ENCODE data around the gene PPP1R9B.

The PPP1R9B gene

DNA sequence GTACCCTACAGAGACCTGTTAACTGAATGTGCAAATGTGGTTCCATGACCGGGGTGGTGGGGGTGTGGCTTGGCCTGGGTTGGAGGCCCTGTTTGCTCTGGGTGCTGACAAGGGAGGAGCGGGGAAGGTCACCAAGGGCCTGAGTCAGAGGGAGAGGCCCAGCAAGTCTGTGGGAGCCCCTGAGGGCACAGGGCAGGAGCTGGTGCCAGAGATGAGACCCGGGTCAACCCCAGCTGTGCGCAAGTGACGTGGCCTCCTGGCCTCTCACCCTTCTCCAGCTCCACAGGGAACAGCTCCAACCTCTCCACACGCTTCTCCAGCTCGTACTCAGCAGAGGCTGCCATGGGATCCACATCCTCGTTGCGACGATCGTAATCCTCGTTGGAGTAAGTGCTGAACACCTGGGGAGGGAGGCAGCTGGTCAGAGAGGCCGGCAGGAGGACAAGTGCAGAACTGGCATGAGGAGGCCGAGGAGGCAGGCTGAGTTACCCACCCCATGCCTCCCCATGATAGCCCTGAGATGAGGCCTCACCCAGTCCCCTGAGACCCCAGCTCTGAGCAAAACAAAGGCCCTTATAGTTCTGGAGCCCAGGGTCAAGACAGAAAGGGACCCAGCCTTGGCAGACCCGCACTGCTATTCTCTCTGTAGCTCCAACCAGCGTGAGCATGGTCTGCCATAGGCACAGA lies 5.5 kb downstream of the PPP1R9B start:
- Mint-ChIP-seq H3K9me3 (no peaks in the 10 kb centered on the region), H3K36me3 (ENCODE audit: low read depth) (peaks cover 51% of the 10 kb centered on the region), H3K4me3 (peak overlapping the region; percentile 49 to 75 (median 50)), H3K27me3 (ENCODE audit: low read depth) (no peaks in the 10 kb centered on the region), H3K27ac (peak overlapping the region in 1 of 3 experiments; percentile 26), H3K4me1 (peaks cover 28% of the 10 kb centered on the region)
- TF ChIP-seq, protein P1, sequence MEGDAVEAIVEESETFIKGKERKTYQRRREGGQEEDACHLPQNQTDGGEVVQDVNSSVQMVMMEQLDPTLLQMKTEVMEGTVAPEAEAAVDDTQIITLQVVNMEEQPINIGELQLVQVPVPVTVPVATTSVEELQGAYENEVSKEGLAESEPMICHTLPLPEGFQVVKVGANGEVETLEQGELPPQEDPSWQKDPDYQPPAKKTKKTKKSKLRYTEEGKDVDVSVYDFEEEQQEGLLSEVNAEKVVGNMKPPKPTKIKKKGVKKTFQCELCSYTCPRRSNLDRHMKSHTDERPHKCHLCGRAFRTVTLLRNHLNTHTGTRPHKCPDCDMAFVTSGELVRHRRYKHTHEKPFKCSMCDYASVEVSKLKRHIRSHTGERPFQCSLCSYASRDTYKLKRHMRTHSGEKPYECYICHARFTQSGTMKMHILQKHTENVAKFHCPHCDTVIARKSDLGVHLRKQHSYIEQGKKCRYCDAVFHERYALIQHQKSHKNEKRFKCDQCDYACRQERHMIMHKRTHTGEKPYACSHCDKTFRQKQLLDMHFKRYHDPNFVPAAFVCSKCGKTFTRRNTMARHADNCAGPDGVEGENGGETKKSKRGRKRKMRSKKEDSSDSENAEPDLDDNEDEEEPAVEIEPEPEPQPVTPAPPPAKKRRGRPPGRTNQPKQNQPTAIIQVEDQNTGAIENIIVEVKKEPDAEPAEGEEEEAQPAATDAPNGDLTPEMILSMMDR (IDR thresholded peaks at IDR 0.05; ENCODE audit: unreplicated experiment in 3 of 3): no peak

DNA sequence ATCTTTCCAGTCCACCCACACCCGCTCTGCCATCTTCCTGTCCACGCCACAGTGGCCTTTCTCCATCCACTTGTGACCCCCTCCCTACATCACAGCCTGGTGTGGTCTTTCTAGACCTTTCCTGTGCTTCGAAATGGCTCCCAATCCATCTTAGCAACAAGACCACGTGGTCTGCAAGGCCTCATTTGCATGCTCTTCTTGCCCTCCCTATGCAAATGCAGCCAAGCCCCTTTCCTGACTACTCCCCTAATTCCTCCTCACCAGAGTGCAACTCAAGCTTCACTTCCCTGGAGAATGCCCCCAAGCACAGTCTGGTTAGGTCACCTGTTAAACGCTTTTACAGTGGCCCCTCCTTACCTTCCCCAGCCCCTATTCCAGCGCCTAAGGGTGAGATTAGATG lies 6.1 kb downstream of the PPP1R9B start:
- H3K27me3 Mint-ChIP-seq (ENCODE audit: low read depth): no peaks in the 10 kb centered on the region
- H3K27ac Mint-ChIP-seq: no peak overlapping the region
- no peaks in the 10 kb centered on the region for H3K9me3 Mint-ChIP-seq
- no peak overlapping the region for H3K4me3 Mint-ChIP-seq
- TF ChIP-seq, protein P1 (IDR thresholded peaks at IDR 0.05; ENCODE audit: unreplicated experiment in 3 of 3): no peak
- H3K36me3 Mint-ChIP-seq (ENCODE audit: low read depth): peaks cover 58% of the 10 kb centered on the region
- peaks cover 28% of the 10 kb centered on the region for H3K4me1 Mint-ChIP-seq

DNA sequence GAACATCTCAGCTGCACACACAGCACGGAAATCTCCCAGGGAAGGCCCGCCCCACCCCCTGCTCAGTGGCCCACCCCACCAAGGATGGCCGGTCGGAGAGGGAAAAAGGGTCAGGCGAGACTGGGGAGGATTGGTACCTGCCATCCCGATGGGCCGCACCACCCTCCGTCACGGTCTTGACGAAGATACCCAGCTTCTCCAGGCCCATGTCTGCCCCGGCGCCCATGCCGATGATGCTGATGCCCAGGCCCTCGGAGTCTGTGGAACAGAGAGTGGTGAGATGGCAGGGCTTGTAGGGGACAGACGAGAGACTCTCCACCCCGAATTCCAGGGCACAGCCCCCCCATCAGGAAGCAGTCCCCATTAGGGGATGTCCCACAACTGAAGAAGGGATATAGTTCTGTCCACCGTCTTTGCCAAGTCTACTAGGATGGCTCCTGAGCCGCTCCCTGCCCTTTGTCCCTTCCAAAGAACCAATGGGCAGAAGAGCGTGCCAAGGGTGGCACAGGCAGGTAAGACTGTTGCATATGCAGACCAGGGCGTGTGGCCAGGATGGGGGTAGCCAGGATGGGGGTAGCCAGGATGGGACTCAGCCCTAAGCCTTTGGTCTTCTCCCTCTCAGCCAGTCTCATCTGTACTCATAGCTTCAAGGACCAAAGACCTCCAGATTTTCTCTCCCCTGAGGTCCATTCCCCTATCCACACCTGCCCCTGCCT lies 6.9 kb downstream of the PPP1R9B start:
- H3K4me1 Mint-ChIP-seq: peaks cover 28% of the 10 kb centered on the region
- H3K4me3 Mint-ChIP-seq: no peak overlapping the region
- TF ChIP-seq, protein P1 (IDR thresholded peaks at IDR 0.05; ENCODE audit: unreplicated experiment in 3 of 3): no peak
- no peaks in the 10 kb centered on the region for H3K9me3 Mint-ChIP-seq
- H3K36me3 Mint-ChIP-seq (ENCODE audit: low read depth): peaks cover 65% of the 10 kb centered on the region
- no peaks in the 10 kb centered on the region for H3K27me3 Mint-ChIP-seq (ENCODE audit: low read depth)
- H3K27ac Mint-ChIP-seq: no peak overlapping the region

DNA sequence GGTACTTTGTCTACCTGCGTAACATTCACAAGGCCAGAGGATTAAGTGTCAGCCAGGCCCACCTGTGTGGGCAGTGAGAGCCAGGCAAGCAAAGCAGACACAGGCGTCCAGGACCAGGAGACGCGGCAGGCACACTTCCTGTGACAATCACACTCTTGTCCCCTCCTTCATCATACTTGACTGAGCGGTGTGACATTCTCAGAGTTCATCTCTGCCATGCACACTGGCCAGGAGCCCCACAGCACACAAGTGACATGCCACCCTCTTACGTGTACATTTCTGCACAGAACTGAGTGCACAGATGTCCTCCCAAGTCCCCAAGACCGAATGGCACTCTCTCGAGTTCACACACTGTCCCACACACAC lies 8.7 kb downstream of the PPP1R9B start:
- Mint-ChIP-seq H3K9me3 (no peaks in the 10 kb centered on the region), H3K27me3 (ENCODE audit: low read depth) (no peaks in the 10 kb centered on the region), H3K4me3 (no peak overlapping the region), H3K36me3 (ENCODE audit: low read depth) (peaks cover 80% of the 10 kb centered on the region), H3K27ac (no peak overlapping the region), H3K4me1 (peaks cover 9% of the 10 kb centered on the region)
- TF ChIP-seq, protein P1 (IDR thresholded peaks at IDR 0.05; ENCODE audit: unreplicated experiment in 3 of 3): no peak

DNA sequence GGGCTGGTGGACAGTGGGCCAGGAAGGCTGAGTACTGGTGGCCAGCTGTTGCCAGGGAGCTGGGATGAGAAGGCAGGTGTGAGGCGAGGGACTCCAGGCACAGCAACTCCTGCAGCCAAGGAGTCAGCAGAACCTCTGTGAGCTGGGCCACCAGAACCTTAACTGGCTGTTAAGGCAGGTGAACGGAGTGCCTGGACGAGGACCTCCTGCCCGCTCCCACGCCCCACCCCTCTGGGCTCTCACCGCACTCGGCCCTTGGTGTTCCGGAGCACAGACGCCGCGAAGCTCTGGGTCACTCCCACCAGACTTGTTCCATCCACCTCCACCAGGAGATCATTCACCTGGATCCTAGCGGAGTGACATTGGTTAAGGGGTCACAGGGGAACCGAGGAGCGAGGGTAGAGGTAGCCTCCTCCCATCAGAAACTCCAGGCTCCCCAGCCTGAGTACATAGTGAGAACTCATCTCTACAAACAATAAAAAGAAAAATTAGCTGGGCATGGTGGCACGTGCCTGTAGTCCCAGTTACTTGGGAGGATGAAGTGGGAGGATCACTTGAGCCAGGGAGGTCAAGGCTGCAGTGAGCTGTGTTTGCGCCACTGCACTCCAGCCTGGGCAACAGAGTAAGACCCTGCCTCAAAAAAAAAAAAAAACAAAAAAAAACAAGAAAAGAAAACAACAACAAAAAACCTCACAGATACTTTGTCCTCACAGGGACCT lies 9.3 kb downstream of the PPP1R9B start:
- H3K27ac Mint-ChIP-seq: no peak overlapping the region
- peaks cover 5% of the 10 kb centered on the region for H3K4me1 Mint-ChIP-seq
- TF ChIP-seq, protein P1 (IDR thresholded peaks at IDR 0.05; ENCODE audit: unreplicated experiment in 3 of 3): no peak
- H3K4me3 Mint-ChIP-seq: no peak overlapping the region
- no peaks in the 10 kb centered on the region for H3K27me3 Mint-ChIP-seq (ENCODE audit: low read depth)
- H3K9me3 Mint-ChIP-seq: no peaks in the 10 kb centered on the region
- H3K36me3 Mint-ChIP-seq (ENCODE audit: low read depth): peaks cover 82% of the 10 kb centered on the region

Measured in nephron (organoid).